Activated CD4-positive, alpha-beta T cell treated with anti-CD3 and anti-CD28 coated beads, Interleukin-2, amount 10 ng/mL, durations not matched to agents 24 days and 14 days (primary cell): ENCODE data around the gene CASTOR1. TPM values are rescaled to one million over a fixed set of nuclear protein-coding genes. Genes with fewer than 3 reads are reported as not detected.
A peak's percentile ranks its signal among the peaks of the same experiment; 100 is the strongest.

Experiments
- DNase-seq: peaks from one replicate; pipeline ENCODE4 v3.0.0; 2022
- H3K27ac Mint-ChIP-seq: one replicate; pipeline ENCODE4 v1.8.0; 2022; ENCODE audit warnings: mild to moderate bottlenecking, mixed read lengths
- H3K27me3 Mint-ChIP-seq: one replicate; pipeline ENCODE4 v1.8.0; 2022; ENCODE audit warnings: mixed read lengths
- H3K36me3 Mint-ChIP-seq: one replicate; pipeline ENCODE4 v1.8.0; 2022; ENCODE audit warnings: low read depth, mild to moderate bottlenecking, mixed read lengths
- H3K4me1 Mint-ChIP-seq: one replicate; pipeline ENCODE4 v1.8.0; 2021; ENCODE audit warnings: mixed read lengths
- H3K4me3 Mint-ChIP-seq: one replicate; pipeline ENCODE4 v1.8.0; 2022; ENCODE audit warnings: mild to moderate bottlenecking, moderate library complexity, mixed read lengths
- H3K9me3 Mint-ChIP-seq: one replicate; pipeline ENCODE4 v1.8.0; 2021; ENCODE audit warnings: mixed read lengths
- intact Hi-C: fragments of 100-400 bp; cut with micrococcal nuclease; formaldehyde crosslinking; loops from one replicate; pipeline ENCODE4 v1.15.1; 2023
- total RNA-seq: library from RNA; stranded (reverse); gene quantifications from 2 replicates; pipeline ENCODE4 v1.2.3, GENCODE V29; 2022

CASTOR1 gene
- total RNA-seq, 1 donor from 2014 or later = 7.3 TPM

DNA sequence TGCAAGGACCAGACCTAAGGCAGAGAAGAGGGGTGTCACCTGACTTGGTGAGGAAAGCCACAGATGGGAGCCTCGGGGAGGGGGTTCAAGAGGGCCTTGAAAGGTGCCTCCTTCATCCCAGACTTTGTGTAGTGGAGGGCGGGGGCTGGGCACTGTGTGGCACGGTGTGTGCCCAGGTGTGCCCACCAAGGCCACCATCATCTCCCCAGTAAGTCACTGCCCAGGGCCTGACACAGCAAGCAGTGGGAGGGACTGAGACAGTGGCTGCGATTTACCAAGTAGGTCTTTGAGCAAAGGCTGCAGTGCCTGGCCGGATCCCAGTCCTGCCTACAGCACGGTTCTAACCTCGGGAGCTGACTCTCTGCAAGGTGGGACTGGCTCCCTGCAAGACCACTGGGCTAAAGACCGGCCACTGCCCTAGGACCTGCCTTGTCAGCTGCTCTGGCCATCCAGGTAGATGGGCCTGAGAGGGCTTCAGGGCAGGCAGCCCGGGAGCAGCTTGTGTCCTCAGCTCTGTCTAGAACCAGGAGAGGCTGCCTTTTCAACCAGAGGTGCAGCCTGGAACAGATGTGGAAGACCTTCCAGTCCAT is 24.1 kb downstream of the CASTOR1 start:
- peak overlapping the region; percentile 96 for H3K27ac Mint-ChIP-seq
- H3K4me1 Mint-ChIP-seq = peaks cover 62% of the 10 kb centered on the region
- no peaks in the 10 kb centered on the region for H3K9me3 Mint-ChIP-seq
- H3K36me3 Mint-ChIP-seq = peaks cover 61% of the 10 kb centered on the region
- intact Hi-C loops = no loop called here
- H3K27me3 Mint-ChIP-seq = no peaks in the 10 kb centered on the region
- H3K4me3 Mint-ChIP-seq = peak overlapping the region; percentile 99
- no peak for DNase-seq

DNA sequence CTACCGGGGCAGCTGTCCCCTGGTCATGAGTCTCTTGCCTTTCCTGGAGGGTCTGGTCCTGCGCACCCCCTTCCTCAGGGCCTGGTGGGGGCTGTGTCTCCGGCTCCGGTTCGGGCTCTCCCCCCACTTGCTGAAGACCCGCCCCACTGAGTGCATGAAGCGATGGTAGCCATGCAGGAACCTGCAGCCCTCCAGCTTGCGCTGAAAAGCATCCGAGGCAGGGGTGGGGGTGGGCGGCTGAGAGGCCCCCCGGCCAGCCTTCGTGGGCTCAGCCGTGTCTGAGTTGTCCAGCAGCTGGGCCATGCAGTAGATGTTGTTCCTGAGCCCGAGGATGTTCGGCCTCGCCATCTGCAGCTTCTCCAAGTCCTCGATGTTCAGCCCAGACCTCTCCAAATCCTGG is 25.4 kb downstream of the CASTOR1 start:
- peak overlapping the region; percentile 99 for H3K4me3 Mint-ChIP-seq
- peaks cover 48% of the 10 kb centered on the region for H3K36me3 Mint-ChIP-seq
- intact Hi-C loops = loop anchor here (1.0 kb wide), 1 partner anchor 23 kb away; no protein-coding TSS in a partner anchor
- H3K9me3 Mint-ChIP-seq = no peaks in the 10 kb centered on the region
- no peak for DNase-seq
- H3K27me3 Mint-ChIP-seq = no peaks in the 10 kb centered on the region
- H3K4me1 Mint-ChIP-seq = peaks cover 62% of the 10 kb centered on the region
- H3K27ac Mint-ChIP-seq = peak overlapping the region; percentile 58

DNA sequence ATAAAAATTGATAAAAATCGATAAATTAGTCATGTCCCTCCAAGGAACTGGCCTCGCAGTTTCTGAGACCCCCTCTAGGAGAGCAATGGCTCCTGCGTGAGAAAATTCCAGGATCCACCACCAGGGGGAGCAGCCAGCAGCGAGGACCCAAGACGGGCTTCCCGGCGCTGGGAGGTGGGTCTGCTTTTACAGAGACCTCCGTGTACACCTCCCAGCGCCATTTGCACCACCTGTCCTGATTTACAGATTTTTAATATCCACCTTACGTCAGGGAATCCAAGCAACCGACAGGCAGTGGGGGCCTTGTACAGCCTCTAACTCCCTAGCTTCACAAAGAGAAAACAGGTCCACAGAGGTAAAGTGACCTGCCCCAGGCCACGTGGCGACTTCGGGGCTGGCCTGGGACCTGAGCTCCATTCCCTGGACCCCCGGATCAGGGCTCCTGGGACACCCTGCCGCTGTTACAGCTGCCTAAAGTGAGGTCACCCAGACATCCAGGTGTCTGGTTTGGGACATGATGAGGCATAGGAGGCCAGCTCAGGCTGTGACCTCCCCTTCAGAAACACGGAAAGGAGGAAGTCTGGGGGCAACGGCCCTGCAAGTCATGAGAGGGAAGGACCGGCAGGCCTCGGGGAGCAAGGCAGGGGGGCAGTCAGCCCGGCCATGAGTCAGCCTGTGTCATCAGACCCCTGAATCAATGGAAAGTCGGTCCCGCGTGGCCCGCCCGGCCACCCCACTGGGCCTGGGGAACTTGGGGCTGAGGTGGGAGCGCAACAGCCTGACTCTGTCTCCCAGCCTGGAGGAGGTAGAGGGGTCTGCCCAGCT is 26.2 kb downstream of the CASTOR1 start:
- Mint-ChIP-seq H3K4me1 (peaks cover 59% of the 10 kb centered on the region), H3K27me3 (no peaks in the 10 kb centered on the region), H3K36me3 (peaks cover 42% of the 10 kb centered on the region), H3K4me3 (peak overlapping the region; percentile 99), H3K27ac (peak overlapping the region; percentile 90), H3K9me3 (no peaks in the 10 kb centered on the region)
- peak; percentile 95 for DNase-seq
- intact Hi-C loops = loop anchor here (1.0 kb wide), 1 partner anchor 24 kb away; no protein-coding TSS in a partner anchor

DNA sequence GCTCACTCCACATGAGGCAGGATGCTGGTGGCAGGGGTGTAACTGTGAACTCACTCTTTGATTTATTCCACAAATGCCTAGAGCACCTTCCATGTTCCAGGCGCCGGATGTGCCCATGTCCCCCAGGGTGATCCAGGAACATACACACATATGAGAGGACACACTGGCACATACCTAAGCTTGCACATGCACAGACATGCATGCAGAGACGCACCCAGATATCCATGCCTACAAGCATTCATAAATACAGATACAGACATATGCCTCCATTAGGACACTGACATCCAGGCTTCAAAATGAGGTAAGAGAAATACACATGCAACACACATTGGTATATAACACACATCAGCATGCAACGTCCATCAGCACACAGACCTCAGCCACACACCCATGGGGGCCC is 27.2 kb downstream of the CASTOR1 start:
- peak overlapping the region; percentile 86 for H3K27ac Mint-ChIP-seq
- peaks cover 52% of the 10 kb centered on the region for H3K4me1 Mint-ChIP-seq
- peak overlapping the region; percentile 69 for H3K4me3 Mint-ChIP-seq
- intact Hi-C loops = no loop called here
- DNase-seq = no peak
- no peaks in the 10 kb centered on the region for H3K9me3 Mint-ChIP-seq
- H3K36me3 Mint-ChIP-seq = peaks cover 41% of the 10 kb centered on the region
- H3K27me3 Mint-ChIP-seq = no peaks in the 10 kb centered on the region

DNA sequence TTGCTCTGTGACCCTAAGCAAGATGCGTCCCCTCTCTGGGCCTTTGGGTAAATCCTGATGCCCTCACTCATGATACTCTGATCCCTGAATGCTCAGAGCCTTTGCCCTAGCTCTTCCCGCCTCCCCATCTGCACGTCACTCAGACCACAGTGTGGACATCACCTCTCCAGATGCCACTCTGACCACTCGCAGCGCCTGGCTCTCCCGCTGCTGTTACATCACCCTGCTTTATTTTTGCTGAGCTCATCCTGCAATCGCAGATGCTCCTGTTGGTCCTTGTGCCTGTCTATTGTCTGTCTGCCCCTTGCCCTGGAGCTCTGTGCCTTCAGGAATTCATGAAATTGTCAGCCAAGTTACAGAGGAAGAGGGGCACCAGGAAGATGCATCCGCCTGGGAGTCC is 28.2 kb downstream of the CASTOR1 start:
- Mint-ChIP-seq H3K36me3 (peaks cover 34% of the 10 kb centered on the region), H3K27ac (peak overlapping the region; percentile 52), H3K9me3 (no peaks in the 10 kb centered on the region), H3K4me1 (peaks cover 55% of the 10 kb centered on the region), H3K27me3 (no peaks in the 10 kb centered on the region), H3K4me3 (no peak overlapping the region)
- intact Hi-C loops = no loop called here
- DNase-seq = no peak

DNA sequence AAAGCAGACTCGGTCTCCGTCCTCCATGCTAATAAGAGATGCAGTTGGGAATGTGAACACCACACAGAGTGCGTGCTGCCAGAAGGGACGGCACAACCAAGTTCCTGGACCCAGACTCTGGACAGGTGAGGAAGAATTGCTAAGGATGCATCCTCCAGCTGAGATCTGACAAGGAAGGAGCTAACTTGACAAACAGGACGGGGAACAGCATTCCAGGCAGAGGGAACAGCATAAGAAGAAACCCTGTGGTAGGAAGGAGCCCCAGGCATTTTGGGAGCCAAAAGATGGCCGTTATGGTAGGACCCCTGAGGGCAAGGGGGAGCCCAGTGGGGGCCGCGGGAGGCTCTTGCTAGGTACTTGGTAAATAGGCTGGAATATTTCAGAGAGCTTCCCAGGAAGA is 28.6 kb downstream of the CASTOR1 start:
- DNase-seq = no peak
- Mint-ChIP-seq H3K36me3 (peaks cover 31% of the 10 kb centered on the region), H3K27me3 (no peaks in the 10 kb centered on the region), H3K4me1 (peaks cover 58% of the 10 kb centered on the region), H3K4me3 (no peak overlapping the region), H3K9me3 (no peaks in the 10 kb centered on the region), H3K27ac (peak overlapping the region; percentile 74)
- intact Hi-C loops = no loop called here

DNA sequence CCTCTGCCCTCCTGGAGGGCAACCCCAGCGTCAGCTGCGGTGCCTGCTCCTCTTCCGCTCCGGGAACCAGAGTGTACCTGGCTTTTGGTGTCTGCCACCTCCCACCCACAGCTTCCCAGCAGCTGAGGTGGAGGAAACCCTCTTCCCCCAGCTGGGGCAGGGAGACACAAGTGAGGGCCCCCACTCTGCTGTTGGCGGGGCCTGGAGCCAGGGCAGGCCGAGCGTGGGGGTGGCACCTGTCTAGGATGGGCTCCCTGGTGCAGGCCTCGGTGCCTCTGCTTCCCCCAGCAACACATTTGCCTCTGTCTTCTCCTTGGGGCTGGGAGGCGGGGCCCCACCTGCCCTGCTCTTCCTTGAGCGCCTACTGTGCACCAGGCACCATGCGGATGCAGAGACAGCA is 29.0 kb downstream of the CASTOR1 start:
- H3K4me3 Mint-ChIP-seq = no peak overlapping the region
- no peaks in the 10 kb centered on the region for H3K9me3 Mint-ChIP-seq
- DNase-seq = no peak
- H3K4me1 Mint-ChIP-seq = peaks cover 57% of the 10 kb centered on the region
- H3K27ac Mint-ChIP-seq = peak overlapping the region; percentile 74
- H3K27me3 Mint-ChIP-seq = no peaks in the 10 kb centered on the region
- H3K36me3 Mint-ChIP-seq = peaks cover 28% of the 10 kb centered on the region
- intact Hi-C loops = no loop called here

DNA sequence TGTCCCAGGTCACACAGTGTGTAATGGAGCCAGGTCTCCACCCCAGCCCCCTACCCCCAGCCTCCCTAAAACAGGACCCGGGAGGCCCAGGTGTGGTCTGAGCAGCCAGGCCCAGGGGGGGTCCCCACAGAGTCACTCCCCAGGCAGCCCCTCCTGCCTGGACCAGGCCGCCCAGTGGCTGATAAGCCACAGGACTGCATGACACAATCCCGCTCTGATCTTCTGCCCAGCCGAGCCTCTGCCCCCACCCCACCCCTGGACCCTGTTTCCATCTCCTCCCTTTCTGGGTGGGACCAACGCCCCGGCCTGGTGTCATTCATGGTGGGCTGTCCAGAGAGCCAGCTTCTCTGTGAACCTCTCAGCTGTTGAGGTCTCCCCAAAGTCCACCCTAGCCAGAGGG is 35.0 kb downstream of the CASTOR1 start:
- DNase-seq = no peak
- Mint-ChIP-seq H3K36me3 (no peaks in the 10 kb centered on the region), H3K4me1 (peaks cover 50% of the 10 kb centered on the region), H3K4me3 (no peak overlapping the region), H3K9me3 (no peaks in the 10 kb centered on the region), H3K27me3 (no peaks in the 10 kb centered on the region), H3K27ac (peak overlapping the region; percentile 34)
- intact Hi-C loops = no loop called here

DNA sequence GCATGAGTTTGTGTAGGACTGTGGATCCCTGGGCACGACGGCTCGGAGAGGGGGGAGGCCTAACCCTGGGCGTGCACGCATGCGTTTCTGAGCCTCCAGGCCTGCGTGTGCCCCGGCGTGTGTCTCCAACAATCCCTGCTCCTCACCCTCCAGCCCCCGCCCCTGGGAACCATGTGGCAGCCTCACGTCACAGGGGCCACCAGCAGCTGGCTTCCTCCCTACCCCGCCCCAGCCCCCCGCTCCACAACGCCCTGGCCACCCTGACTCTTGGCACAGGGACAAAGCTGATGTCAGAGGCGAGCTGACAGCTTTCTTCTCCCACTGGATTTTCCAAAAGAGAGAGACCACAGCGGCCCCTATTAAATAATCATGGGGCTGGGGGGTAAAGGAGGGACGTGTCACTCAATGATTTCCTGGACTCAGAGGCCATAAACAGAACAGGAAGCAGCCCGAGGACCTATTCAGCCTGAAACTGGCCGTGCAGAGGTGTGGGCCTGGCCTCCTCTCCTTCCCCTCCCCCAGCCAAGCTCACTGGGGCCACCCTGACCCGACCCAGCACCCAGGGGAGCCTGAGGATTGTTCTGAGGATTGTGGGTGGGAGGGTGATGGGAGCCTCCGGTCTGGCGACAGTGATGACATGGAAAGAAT is 36.0 kb downstream of the CASTOR1 start:
- H3K36me3 Mint-ChIP-seq = no peaks in the 10 kb centered on the region
- H3K27ac Mint-ChIP-seq = peak overlapping the region; percentile 69
- H3K9me3 Mint-ChIP-seq = no peaks in the 10 kb centered on the region
- H3K4me3 Mint-ChIP-seq = peak overlapping the region; percentile 9
- H3K4me1 Mint-ChIP-seq = peaks cover 50% of the 10 kb centered on the region
- no peak for DNase-seq
- H3K27me3 Mint-ChIP-seq = no peaks in the 10 kb centered on the region
- intact Hi-C loops = no loop called here

DNA sequence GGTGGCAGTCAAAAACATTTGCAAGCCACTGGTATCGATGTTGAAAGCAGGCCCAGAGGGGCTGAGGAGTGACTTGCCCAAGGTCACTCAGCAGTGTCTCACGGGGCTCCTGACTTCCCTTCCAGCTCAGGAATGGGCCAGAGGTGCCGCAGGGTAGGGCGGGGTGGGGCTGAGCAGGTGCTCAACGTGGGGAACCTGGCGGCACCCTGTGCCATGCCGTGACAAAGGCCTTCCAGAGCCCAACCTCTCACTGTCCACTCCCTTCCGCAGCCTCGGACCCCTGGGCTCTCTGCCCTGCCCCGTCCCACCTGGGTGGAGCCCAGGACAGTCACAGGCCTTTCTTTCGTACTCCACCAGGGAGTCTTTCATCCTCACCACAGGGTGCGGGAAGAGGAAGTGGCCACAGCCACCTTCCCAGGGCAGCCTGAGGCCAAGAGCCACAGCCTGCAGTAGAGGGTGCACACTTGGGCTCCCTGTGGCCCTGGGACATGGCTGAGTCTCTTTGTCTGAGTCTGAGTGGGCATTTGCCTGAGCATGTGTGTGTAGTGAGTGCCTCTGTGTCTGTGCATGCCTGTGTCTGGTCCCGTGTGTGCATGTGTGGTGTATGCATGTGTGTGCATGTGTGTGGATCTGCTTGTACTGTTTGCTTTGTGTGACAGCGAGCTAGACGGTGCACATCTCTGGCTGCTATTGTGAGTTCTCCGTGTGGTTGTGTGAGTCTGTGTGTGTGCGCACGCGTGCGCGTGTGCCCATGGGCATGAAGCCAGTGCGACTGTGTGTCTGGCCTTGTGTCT is 36.7 kb downstream of the CASTOR1 start:
- H3K36me3 Mint-ChIP-seq = no peaks in the 10 kb centered on the region
- no peaks in the 10 kb centered on the region for H3K9me3 Mint-ChIP-seq
- intact Hi-C loops = no loop called here
- peaks cover 52% of the 10 kb centered on the region for H3K4me1 Mint-ChIP-seq
- H3K27ac Mint-ChIP-seq = peak overlapping the region; percentile 52
- no peaks in the 10 kb centered on the region for H3K27me3 Mint-ChIP-seq
- no peak for DNase-seq
- H3K4me3 Mint-ChIP-seq = peak overlapping the region; percentile 9

DNA sequence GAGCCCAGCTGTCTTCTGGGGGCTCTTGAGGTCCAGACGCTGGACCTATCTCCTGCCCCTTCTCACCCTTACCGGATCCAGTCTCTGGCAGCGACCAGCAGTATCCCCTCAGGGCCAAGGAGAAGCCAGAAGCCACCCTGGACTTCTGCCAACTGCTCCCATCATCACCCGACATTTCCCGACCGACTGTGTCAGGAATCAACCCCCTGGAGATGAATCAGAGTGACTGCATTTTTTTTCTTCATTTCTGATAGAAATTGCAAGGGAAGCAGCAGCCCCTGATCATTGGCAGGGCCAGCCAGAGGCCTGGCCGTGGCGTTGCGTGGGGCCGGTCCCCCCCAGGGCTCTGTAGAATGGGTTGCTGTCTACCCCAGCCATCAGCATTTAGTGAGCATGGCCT is 37.6 kb downstream of the CASTOR1 start:
- H3K27me3 Mint-ChIP-seq = no peaks in the 10 kb centered on the region
- H3K9me3 Mint-ChIP-seq = no peaks in the 10 kb centered on the region
- DNase-seq = no peak
- intact Hi-C loops = no loop called here
- H3K4me3 Mint-ChIP-seq = no peak overlapping the region
- H3K27ac Mint-ChIP-seq = no peak overlapping the region
- no peaks in the 10 kb centered on the region for H3K36me3 Mint-ChIP-seq
- H3K4me1 Mint-ChIP-seq = peaks cover 60% of the 10 kb centered on the region

DNA sequence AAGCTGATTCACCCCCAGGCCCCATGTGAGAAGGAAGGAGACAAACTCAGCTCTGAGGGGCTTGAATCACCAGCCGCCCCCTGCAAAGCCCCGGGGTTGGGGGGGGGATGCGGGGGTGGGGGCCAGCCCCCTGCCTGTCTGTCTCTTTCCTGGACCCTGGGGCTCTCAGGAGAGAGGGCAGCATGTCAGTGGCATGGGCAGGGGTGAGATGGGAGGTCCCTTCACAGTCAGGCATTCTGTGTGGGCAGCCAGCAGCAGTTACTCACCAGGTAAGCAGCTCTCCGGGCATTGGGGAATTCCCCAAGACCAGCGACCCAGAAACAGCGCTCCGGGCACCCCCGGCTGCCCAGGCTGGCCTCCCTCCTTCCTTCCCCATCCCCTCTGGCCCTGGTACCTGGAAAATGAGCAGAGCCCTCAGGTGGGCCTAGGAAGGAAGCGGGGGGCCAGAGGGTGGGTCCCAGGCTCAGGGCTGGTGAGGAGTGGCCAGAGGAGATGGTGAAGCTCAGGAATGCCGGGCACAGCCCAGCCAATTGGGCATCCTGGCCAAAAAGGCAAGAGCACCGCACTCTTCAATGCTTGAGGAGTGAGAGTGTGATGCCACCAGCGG is 38.5 kb downstream of the CASTOR1 start:
- Mint-ChIP-seq H3K4me3 (peak overlapping the region; percentile 55), H3K36me3 (peaks cover 7% of the 10 kb centered on the region)
- intact Hi-C loops = no loop called here

DNA sequence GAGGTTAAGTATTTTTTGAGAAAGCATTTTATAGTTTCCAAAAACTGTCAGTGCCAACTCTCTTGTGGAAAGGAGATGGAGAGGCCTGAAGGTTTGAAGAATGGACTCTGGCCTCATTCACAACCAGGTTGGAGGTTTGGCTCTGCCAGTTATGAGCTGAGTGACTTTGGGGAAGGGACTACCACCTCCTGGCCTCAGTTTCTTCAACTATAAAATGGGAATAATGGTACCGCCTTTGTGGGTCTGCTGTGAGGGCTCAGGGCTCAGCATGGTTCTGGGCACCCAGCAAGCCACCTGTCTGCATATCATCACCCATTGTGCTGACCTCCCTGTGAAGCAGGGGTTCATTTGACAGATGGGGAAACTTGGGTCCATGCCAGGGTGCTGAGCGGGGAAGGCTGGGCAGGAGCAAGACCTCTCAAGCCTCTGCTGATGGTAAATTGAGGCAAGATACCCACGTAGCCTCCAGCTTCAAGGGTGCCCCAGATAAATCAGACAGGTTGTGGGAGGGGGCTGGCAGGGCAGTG is 39.2 kb downstream of the CASTOR1 start:
- Mint-ChIP-seq H3K4me1 (peaks cover 57% of the 10 kb centered on the region), H3K4me3 (peak overlapping the region; percentile 55), H3K27me3 (no peaks in the 10 kb centered on the region), H3K27ac (peak overlapping the region; percentile 84), H3K9me3 (no peaks in the 10 kb centered on the region), H3K36me3 (peaks cover 14% of the 10 kb centered on the region)
- no peak for DNase-seq
- intact Hi-C loops = no loop called here

More for the DNA sequence above, 38.5 kb downstream of the CASTOR1 start:
- no peak for DNase-seq
- Mint-ChIP-seq H3K4me1 (peaks cover 56% of the 10 kb centered on the region), H3K27me3 (no peaks in the 10 kb centered on the region), H3K27ac (peak overlapping the region; percentile 84), H3K9me3 (no peaks in the 10 kb centered on the region)
